SH-SY5Y (cell line): Measurements from ENCODE around the gene ACSM2B.

Experiments
- GATA2 ChIP-seq: IDR thresholded peaks from 2 replicates; pipeline ENCODE4 v1.6.1; 2011; ENCODE audit warnings: mild to moderate bottlenecking, low read depth, low read length
- GATA3 ChIP-seq: IDR thresholded peaks from 2 replicates; pipeline ENCODE4 v1.6.1; 2011; ENCODE audit warnings: low read depth, mild to moderate bottlenecking, low read length, moderate library complexity

DNA sequence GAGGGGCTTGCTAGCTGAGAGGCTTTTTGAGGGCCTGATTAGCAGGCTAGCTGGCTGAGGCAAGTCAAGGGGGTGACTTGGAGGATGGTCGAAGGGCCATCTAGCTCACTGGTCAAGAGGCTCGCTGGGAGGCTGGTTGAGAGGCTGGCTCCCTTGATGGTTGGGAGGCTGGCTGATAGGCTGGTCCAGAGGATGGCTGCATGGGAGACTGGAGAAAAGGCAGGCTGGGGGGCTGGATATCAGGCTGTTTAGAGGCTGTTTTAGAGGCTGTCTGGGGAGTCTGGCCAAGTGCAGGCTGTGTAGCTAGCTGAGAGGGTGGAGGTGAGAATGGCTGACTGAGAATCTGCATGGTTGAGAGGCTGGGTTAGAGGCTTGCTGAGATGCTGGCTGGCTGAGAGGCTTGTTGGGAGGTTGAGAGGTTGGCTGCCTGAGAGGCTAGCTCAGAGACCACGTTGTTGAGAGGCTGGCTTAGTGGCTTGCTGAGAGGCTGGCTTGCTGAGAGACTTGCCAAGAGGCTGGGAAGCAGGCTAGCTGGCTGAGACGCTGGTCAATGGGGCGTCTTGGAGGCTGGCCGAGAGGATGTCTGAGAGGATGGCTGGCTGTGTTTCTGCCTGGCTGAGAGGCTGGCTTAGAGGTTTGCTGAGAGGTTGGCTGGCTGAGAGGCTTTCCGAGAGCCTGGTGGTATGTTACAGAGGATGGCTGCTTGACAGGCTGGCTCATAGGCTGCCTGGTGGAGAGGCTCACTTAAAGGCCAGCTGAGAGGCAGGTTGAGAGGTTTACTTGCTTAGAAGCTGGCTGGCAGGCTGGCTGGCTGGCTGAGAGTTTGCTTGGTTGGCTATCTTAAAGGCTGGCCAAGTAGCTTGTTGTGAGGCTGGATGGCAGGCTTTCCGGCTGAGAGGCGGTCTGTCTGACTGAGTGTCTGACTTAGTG lies 36.6 kb upstream of the ACSM2B start:
- TF ChIP-seq GATA2 = no peak
- no peak for TF ChIP-seq GATA3
